Measurements from ENCODE around the gene BMP8A.
"Not testable (repeated sequence)": the region's sequence is repeated elsewhere in the genome, so short reads cannot be mapped to it uniquely, and the experiment has no call there.

Gene BMP8A

DNA sequence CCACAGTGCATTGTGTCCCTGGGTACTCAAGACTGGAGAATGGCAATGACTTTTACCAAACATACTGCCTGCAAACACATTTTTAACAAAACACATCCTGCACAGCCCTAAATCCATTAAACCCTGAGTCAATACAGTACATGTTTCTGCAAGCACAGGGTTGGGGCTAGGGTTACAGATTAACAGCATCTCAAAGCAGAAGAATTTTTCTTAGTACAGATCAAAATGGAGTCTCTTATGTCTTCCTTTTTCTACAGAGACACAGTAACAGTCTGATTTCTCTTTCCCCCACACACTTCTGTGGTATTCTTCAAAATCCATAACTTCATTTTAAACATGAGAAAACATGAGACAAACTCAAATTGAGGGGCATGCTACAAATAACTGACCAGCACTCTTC, 13.9 kb downstream of the BMP8A start:
- TF ChIP-seq, protein P1, sequence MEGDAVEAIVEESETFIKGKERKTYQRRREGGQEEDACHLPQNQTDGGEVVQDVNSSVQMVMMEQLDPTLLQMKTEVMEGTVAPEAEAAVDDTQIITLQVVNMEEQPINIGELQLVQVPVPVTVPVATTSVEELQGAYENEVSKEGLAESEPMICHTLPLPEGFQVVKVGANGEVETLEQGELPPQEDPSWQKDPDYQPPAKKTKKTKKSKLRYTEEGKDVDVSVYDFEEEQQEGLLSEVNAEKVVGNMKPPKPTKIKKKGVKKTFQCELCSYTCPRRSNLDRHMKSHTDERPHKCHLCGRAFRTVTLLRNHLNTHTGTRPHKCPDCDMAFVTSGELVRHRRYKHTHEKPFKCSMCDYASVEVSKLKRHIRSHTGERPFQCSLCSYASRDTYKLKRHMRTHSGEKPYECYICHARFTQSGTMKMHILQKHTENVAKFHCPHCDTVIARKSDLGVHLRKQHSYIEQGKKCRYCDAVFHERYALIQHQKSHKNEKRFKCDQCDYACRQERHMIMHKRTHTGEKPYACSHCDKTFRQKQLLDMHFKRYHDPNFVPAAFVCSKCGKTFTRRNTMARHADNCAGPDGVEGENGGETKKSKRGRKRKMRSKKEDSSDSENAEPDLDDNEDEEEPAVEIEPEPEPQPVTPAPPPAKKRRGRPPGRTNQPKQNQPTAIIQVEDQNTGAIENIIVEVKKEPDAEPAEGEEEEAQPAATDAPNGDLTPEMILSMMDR (conservative IDR thresholded peaks at IDR 0.05): no peak
- no peak for TF ChIP-seq ZFX (IDR thresholded peaks at IDR 0.05)
- no peak overlapping the region for H3K27ac ChIP-seq

GRCh38 chr1:39507230-39507928, 15.9 kb downstream of the BMP8A start:
- H3K27ac ChIP-seq: no peak overlapping the region

GRCh38 chr1:39508266-39508665, 16.8 kb downstream of the BMP8A start:
- TF ChIP-seq, protein P1 (conservative IDR thresholded peaks at IDR 0.05): no peak
- no peak for TF ChIP-seq ZFX (IDR thresholded peaks at IDR 0.05)
- no peak overlapping the region for H3K27ac ChIP-seq

More at GRCh38 chr1:39507230-39507928, 15.9 kb downstream of the BMP8A start:
- TF ChIP-seq, protein P1 (conservative IDR thresholded peaks at IDR 0.05): peak; percentile 37
- no peak for TF ChIP-seq ZFX (IDR thresholded peaks at IDR 0.05)

DNA sequence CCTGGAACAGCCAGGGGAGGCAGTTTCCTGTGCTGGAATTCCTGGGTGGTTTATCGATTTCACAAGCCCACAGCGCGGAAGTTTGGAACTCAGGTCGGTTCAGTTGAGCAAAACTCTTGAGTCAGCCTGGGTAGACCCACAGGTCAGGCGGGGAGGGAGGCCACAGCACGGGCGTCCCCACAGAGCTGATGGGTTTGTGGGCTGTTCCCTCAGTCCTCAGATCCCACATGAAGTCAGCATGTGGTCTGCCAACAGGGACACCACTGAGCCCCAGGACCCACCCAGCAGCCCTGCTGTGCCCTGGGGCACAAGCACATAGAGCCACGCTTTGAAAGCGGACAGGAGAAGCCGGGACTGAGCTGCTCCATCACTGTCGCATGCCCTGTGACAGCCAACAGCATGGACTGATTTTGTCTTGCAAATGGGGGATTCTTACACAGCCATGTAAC, 17.4 kb downstream of the BMP8A start:
- TF ChIP-seq, protein P1 (conservative IDR thresholded peaks at IDR 0.05): no peak
- TF ChIP-seq ZFX (IDR thresholded peaks at IDR 0.05): no peak
- H3K27ac ChIP-seq: no peak overlapping the region

GRCh38 chr1:39509360-39510009, 18.0 kb downstream of the BMP8A start:
- no peak for TF ChIP-seq ZFX (IDR thresholded peaks at IDR 0.05)
- TF ChIP-seq, protein P1 (conservative IDR thresholded peaks at IDR 0.05): no peak
- no peak overlapping the region for H3K27ac ChIP-seq

DNA sequence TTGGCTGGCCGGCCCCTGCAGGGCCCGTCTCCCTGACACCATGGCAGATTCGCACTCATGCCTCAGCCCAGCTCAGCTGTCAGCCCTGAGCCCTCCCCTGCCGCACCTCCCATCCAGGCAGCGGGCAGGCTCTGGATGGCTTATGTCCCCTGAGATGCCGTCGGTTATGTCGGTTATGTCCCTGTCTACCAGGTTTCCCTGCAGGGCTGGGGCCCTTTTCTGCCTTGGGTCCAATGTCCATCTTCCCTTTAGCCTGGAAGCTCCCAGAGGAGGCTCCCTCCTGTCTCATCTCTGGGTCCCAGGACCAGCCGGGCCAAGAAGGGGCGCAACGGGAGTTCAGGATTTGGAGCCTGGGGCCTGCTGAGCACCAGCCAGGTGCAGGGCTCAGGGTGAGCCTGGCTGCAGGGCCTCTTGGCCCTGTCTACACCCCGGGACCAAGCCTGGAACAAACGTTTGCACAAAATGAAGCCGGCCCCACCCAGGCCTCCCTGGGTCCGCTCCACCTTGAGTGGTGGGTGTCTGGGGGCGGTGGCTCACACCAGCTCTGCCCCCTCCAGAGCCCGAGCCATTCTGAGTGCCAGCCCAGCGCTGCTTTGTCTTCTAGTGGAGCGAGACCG, 19.2 kb downstream of the BMP8A start:
- H3K27ac ChIP-seq: not testable (repeated sequence)

DNA sequence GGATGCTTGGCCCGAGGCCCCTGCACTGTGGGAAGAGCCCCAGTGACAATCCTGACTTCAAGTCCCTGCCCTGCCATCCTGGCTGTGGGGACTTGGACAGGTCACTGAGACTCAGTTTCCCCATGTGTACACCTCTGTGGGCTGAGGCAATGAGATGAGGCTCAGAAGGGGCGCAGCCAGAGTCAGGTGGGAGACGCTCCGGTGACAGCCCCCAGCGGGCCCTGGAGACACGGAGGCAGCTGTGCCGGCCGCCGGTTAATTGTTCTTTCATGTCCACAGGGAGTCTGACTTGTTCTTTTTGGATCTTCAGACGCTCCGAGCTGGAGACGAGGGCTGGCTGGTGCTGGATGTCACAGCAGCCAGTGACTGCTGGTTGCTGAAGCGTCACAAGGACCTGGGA, 20.0 kb downstream of the BMP8A start:
- H3K27ac ChIP-seq: not testable (repeated sequence)

DNA sequence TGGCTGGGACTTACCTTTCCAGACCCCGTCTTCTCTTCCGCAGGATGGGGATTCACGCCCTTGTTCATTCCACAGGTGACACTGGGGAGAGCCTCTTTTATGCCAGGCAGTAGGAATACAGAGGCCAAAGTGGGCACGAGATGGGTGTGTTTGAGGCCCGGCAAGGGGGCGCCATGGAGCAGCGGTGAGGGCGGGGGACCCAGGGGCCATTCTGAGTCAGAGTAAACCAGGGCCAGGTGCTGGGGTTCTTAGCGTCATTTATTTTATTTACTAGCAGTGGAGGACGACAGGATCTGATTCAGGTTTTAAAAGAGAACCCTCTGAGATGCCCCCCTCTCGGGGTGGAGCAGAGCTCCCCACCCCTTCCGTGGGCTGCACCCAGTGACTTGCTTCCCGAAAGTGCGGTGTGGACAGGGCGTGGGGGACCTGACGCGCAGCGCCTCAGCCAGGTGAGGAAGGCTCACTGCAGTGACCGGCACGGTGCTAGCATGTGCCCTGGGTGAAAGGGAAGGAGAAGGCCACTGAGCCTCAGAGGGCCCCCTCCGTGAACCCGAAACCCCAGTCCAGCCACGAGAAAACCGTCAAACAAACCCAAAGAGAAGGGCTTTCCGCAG, 20.9 kb downstream of the BMP8A start:
- H3K27ac ChIP-seq: not testable (repeated sequence)

- not testable (repeated sequence) for H3K27ac ChIP-seq
These were observed 23.3 kb downstream of the BMP8A start for GRCh38 chr1:39514710-39515124.

- not testable (repeated sequence) for H3K27ac ChIP-seq
These were observed 24.0 kb downstream of the BMP8A start for GRCh38 chr1:39515131-39516086.

DNA sequence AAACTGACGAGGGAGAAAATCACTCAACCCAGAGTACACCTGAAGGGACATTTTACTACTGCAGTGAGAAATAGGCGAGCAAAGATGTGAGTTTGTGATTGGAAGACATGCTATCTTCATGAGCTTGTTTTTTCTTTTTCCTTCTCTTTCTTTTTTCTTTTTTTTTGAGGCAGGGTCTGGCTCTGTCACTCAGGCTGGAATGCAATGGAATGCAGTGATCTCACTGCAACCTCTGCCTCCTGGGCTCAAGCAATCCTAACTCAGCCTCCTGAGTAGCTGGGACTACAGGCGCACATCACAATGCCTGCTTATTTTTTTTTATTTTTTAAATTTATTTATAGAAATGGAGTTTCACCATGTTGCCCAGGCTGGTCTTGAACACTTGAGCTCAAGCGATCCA, 25.4 kb downstream of the BMP8A start:
- not testable (repeated sequence) for H3K27ac ChIP-seq

- not testable (repeated sequence) for H3K27ac ChIP-seq
These were observed 26.5 kb downstream of the BMP8A start for GRCh38 chr1:39517936-39518335.

DNA sequence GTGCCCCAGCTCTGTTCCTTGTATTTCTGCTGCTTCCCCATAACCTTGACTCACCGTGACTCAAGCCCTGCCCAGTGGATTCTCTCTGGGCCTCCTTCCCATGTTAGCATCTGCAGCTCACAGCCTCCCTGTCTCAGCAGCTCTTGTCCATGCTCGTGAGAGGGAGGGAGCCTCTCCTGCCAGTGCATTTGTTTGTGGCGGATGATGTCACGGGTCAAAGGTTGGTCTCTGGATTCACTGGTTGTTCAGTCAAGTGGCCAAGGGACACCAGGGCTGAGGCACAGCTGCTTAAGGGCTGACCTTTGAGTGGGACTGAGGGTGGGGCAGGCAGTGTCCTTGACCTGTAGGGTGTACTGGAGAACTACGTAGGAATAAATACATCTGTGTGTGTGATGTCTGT, 27.9 kb downstream of the BMP8A start:
- H3K27ac ChIP-seq: not testable (repeated sequence)
